Astrocyte of the cerebellum (primary cell): ENCODE results near the gene TMEM88.

Source experiments
- DNase-seq: peaks from one replicate; pipeline ENCODE4 v3.0.0-alpha.2; 2011; ENCODE audit warnings: low read depth
- H3K4me3 ChIP-seq: 2 replicates; pipeline ENCODE4 v1.5.1; 2011; ENCODE audit warnings: mild to moderate bottlenecking, low read depth, low read length, moderate library complexity
- in situ Hi-C: cut with HindIII; loops from 2 replicates; pipeline ENCODE4 v1.10.0; 2017; ENCODE audit warnings: low sequenced_read_pairs
- TF ChIP-seq, protein P1 (sequence below): IDR thresholded peaks from 2 replicates; pipeline ENCODE4 v1.5.1; 2012; ENCODE audit warnings: low read length, low read depth, moderate library complexity, mild to moderate bottlenecking; ENCODE audit errors: missing control alignments

TMEM88 gene

GRCh38 chr17:7856011-7856810 is 1.3 kb downstream of the TMEM88 start:
- DNase-seq, result no peak
- TF ChIP-seq, protein P1, sequence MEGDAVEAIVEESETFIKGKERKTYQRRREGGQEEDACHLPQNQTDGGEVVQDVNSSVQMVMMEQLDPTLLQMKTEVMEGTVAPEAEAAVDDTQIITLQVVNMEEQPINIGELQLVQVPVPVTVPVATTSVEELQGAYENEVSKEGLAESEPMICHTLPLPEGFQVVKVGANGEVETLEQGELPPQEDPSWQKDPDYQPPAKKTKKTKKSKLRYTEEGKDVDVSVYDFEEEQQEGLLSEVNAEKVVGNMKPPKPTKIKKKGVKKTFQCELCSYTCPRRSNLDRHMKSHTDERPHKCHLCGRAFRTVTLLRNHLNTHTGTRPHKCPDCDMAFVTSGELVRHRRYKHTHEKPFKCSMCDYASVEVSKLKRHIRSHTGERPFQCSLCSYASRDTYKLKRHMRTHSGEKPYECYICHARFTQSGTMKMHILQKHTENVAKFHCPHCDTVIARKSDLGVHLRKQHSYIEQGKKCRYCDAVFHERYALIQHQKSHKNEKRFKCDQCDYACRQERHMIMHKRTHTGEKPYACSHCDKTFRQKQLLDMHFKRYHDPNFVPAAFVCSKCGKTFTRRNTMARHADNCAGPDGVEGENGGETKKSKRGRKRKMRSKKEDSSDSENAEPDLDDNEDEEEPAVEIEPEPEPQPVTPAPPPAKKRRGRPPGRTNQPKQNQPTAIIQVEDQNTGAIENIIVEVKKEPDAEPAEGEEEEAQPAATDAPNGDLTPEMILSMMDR, result no peak
- H3K4me3 ChIP-seq, result peak overlapping the region; percentile 56
- in situ Hi-C loops, result no loop called here

DNA sequence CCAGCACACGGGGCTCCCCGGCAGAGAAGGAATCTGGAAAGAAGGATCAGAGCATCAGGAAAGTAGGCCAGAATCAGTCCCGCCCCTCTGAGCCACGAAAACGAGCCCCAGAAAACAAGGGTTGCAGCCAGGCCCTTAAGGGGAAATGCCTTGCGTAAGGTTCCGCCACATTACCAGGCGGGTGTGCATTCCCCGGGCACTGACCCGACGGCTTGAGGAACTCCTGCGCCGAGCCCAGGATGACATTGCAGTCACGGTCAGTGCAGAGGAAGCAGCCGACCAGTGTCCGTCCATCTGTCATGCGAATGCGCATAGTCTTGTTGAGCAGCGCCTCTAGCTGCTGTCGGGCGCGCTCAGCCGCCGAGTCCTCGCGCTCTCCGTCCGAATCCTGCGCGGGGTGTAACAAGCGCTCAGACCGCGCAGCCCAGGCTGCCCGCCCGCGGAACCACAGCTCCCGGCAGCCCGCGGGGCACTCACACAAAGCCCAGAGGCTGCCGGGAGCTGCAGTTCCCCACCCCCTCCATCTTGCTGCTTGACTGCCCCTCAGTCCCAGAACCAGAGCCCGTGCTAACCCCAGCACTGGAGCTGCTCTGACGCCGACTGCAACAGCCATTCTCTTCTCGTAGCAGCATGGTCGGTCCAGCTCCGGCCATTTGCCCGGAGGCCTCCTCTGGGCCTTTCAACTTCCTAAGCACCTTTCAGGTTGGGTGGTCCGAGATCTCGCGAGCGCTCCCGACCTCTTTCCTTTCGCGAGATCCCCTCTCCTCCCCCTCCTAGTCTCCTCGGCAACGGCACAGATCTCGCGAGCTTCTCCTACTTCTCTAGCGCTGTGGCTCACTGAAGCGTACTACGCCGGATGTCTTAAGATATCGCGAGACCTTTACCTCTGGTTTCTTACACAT is 2.2 kb downstream of the TMEM88 start, which contains the start of gene NAA38:
TSS of gene NAA38 (minus strand) at position 749 of the 902 bp plus-strand sequence. CDS start at position 653, 96 bp downstream.
- H3K4me3 ChIP-seq, result peak within 1 kb of the TSS; percentile 56
- peak; percentile 99 for DNase-seq
- TF ChIP-seq, protein P1, result peak; percentile 47
- in situ Hi-C loops, result no loop called here

- in situ Hi-C loops, result no loop called here
- H3K4me3 ChIP-seq, result peak within 1 kb of the TSS; percentile 56
- no peak for DNase-seq
- TF ChIP-seq, protein P1, result no peak
These were observed 3.1 kb downstream of the TMEM88 start, which contains the start of gene CYB5D1 for GRCh38 chr17:7857713-7858521. Gene CYB5D1, plus strand, starts transcription at chr17:7858003. Its CDS starts 132 bp downstream, at chr17:7858135.

GRCh38 chr17:7858522-7858810 is 3.6 kb downstream of the TMEM88 start:
- in situ Hi-C loops, result no loop called here
- peak overlapping the region; percentile 56 for H3K4me3 ChIP-seq
- DNase-seq, result no peak
- TF ChIP-seq, protein P1, result peak; percentile 57

DNA sequence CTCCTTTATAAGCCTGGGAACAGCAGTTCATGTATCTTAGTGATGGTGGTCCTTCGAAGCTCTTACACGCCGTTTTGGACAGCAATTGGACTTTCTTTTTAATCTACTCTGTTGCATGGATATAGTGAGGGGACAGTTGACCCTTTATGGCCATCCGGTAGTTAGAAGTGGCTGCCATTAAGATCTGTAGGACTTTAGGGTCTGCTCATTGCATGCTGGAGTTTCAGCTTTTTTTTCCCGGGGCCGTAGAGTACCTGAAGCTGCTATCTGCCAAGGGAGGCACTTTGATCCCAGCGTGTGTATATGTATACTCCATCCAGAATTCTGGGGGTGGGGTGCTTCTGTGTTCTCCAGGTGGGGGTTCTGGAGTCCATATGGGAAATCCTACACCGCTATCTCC is 4.2 kb downstream of the TMEM88 start:
- TF ChIP-seq, protein P1, result no peak
- in situ Hi-C loops, result no loop called here
- H3K4me3 ChIP-seq, result peak overlapping the region; percentile 56
- no peak for DNase-seq
